HK-2 (cell line): Measurements from ENCODE around the gene ICAM1.
A peak's percentile ranks its signal among the peaks of the same experiment; 100 is the strongest.

Experiments
- DNase-seq: peaks from one replicate; pipeline ENCODE4 v3.0.0-alpha.2; 2018; ENCODE audit not compliant: unreplicated experiment

The ICAM1 gene

DNA sequence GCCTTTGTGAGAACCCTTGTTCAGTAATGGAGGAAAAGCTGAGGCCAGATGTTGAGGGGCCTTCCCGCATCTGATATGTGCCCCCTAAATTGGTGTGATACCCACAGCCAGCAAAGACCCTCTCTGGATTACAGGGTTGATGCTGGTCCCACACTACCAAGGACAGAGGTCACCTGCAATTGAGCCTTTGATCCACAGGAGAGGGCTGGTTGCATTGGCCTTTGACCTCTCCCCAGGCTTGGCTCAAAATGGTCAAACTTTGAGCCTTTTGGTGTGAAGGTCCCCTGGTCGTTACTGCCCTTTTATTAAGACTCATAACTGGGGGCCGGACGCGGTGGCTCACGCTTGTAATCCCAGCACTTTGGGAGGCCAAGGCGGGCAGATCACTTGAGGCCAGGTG, 27.3 kb upstream of the ICAM1 start:
- no peak for DNase-seq

DNA sequence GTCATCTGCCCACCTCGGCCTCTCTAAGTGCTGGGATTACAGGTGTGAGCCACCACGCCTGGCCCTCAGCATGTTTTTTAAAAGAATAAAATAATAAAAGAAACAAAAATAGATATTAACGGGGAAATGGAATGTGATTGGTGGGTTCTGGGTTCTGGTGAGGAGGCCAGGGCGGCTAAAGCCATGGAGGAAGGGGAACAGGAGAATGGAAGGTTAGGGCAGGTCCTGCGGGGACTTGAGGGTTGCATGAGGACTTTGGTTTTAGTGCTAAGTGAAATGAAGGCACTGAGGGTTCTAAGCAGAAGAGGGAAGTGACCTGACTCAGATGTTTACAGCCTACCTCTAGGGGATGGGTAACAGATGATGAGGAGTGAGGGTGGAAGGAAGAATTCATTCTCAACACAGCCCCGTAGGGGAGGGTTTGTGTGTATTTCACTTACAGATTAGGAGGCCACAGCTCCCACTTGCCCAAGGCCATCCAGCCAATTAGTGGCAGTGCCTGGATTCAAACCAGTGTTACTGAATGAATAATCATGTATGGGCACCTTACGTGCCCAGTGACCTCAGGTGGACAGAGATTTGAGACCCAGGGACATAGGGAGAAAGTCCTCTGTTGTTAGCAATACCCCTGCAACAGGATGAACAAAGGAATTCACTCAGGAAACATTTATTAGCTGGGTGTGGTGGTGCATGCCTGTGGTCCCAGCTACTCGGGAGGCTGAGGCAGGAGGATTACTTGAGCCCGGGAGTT, 25.6 kb upstream of the ICAM1 start:
- DNase-seq, result no peak

DNA sequence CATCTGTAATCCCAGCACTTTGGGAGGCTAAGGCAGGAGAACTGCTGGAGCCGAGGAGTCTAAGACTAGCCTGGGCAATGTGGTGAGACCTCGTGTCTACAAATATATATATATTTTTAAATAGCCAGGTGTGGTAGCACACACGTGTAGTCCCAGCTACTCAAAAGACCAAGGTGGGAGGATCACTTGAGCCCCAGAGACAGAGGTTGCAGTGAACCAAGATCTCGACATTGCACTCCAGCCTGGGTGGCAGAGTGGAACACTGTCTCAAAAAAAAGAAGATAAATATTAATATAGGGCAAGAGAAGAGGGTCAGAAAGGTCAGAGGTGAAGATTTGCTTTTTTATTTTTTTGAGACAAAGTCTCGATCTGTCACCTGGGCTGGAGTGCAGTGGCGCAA, 24.4 kb upstream of the ICAM1 start:
- no peak for DNase-seq

DNA sequence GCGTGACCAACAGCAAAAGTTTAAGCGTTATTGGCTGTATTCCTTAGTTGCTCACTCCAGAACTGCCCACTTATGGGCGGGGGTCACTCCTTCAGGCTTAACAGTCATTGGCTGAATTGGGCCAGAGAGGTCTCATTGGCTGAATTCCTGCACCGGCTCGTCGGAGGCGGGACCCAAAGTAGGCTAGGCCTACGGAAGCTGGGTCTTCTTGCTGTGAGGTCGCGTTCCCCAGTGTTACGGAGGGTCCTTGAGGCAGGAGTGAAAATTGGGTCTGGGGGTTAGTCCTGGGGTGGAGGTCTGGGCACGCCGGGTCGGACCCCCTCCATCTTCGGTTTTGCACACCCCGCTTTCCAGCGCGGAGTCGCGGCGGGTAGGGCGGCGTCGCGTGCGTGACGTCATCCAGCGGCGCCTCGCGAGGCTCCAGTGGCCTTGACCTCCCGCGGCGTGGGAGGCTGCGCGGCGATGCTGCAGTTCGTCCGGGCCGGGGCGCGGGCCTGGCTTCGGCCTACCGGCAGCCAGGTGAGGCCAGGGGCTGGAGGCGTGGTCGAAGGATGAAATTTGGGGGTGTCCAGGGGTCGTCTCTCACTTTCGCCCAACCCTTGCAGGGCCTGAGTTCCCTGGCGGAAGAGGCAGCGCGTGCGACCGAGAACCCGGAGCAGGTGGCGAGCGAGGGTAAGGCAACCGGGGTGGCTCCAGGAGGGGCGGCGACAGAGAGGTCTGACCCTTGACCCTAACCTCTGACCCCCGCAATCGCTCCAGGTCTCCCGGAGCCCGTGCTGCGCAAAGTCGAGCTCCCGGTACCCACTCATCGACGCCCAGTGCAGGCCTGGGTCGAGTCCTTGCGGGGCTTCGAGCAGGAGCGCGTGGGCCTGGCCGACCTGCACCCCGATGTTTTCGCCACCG, 18.9 kb upstream of the ICAM1 start, which contains the start of gene MRPL4:
Gene MRPL4 (plus strand): TSS at position 423 of the 903 bp plus-strand sequence. CDS start 40 bp downstream, at position 463.
- DNase-seq, result peak; percentile 93

DNA sequence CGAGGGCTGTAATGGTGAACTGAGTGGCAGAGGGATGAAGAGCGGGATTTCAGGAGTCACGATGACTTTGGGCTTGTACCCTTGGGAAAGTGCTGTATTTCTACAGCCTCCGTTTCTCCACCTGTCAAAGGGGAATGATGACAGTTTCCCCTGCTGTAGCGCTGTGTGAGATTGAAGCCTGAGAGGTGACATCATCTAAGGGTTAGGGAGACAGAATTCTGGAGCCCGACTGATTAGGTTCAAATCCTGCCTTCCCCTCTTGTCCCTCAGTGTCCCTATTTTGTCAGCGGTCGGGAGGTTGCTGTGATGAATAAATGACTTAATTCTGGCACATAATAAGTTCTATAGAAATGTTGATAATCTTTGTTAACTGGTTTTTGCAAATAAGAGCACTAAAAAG, 18.2 kb upstream of the ICAM1 start:
- no peak for DNase-seq

DNA sequence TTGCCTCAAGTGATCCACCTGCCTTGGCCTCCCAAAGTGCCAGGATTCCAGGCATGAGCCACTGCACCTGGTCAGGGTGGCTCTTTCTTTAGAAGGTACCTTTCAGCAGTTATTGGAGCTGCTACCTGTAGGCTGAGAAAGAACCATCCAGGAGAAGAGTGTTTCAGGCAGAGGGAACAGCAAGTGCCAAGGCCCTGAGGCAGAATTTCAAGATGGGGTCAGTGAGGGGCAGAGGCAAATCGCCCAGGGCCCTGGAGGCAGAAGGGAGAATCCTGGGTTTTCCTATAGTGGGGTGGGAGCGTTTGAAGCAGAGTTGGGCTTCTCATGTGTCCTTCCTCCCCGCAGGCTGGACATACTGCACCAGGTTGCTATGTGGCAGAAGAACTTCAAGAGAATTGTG, 16.7 kb upstream of the ICAM1 start:
- DNase-seq, result no peak

DNA sequence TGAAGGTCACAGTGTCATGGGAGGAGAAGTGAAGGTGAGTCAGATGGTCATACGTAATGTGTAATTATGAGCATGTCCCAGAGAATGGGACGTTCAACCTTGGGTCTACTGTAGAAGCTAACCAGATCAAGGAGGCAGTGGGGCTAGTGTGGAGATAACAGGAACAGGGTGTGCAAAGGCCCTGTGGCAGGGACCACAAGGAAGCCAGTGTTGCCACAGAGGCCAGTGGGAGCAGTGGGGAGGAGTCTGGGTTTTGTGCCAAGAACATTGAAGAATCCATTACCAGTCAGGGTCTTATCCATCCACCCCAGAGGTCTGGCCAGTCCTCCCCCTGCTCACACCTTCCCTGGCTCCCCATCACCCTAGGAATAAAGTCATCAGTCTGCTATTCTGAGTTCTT, 15.6 kb upstream of the ICAM1 start:
- DNase-seq, result no peak

DNA sequence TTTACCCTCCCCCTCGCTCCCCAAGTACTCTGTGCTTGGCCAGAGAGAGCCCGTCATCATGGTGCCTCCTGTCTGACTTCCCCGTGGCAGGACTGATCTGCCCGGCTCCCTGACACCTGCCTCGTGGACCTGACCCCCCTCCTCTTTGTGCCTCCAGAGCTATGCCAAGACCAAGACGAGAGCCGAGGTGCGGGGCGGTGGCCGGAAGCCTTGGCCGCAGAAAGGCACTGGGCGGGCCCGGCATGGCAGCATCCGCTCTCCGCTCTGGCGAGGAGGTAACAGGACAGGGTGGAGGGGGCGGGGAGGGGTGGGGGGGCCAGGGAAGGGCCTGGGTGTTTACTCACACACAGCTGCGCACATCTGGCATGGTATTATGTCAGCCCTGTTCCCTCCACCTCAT, 14.4 kb upstream of the ICAM1 start:
- DNase-seq, result no peak

DNA sequence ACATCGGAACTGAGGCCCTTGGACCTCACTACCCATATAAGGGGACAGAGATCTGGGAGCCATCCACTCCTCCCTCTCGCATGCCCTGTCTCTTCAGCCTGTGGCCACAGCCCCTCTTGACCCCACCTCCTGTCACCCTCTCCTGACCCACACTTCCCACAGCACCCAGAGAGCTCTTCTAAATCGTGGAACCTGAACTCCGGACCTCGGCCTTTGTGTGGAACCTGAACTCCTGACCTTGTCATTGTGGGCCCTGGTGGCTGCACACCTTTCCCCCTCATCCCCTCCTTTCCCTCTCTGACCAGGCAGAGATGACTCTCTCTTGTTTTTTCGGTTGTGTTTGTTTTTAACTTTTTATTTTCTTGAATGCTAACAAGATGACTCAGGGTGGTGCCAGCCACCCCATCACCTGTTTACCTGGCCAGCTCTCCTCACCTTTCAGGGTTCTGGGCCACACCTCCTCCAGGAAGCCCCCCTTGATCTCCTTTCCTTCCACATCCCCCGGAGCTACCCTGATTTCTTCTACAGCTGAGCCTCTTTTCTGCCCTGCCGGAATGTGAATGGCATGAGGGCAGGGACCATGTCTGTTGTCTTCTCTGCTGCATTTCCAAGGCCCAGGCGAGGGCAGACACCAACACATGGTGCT, 13.8 kb upstream of the ICAM1 start:
- DNase-seq, result no peak

DNA sequence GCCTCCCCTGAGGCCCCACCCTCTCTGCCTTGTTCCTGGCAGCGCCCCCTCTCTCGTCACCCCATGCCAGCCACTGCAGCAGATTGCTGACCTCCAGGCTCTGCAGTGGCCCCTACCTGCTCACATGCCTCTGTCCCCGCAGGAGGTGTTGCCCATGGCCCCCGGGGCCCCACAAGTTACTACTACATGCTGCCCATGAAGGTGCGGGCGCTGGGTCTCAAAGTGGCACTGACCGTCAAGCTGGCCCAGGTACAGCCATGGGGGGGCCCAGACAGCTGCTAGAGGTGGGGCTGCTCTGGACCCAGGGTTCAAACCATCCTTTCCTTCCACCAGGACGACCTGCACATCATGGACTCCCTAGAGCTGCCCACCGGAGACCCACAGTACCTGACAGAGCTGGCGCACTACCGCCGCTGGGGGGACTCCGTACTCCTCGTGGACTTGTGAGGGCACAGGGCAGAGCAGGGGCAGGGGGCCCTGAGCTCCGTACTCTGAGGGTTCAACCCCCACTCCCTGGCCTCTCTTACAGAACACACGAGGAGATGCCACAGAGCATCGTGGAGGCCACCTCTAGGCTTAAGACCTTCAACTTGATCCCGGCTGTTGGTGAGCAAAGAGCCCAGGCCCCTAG, 12.7 kb upstream of the ICAM1 start:
- DNase-seq, result no peak

DNA sequence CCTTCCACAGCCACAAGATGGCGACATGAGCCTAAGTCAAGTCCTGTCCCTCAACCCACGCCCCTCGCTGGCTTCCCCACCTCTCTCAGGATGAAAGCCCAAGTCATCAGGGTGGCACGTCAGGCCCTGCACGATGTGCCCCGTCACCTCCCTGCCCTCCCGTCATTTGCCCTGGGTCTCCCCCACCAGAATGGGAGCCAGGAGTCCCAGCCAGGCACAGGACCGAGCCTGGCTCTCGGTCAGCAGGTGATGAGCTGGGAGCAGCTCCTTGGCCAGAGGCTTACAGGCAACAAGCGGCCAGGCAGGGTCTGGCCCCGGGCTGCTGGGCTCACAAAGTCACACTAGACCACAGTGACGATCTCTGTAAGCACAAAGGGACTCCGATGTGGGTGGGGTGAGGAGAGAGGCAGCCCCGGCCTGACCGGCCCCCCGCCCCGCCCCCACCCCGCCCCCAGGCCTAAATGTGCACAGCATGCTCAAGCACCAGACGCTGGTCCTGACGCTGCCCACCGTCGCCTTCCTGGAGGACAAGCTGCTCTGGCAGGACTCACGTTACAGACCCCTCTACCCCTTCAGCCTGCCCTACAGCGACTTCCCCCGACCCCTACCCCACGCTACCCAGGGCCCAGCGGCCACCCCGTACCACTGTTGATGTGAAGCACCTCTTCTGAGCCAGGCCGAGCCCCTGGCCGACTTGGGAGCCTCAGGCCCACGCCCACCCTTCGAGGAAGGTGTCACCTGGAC, 11.6 kb upstream of the ICAM1 start:
- peak; percentile 84 for DNase-seq

DNA sequence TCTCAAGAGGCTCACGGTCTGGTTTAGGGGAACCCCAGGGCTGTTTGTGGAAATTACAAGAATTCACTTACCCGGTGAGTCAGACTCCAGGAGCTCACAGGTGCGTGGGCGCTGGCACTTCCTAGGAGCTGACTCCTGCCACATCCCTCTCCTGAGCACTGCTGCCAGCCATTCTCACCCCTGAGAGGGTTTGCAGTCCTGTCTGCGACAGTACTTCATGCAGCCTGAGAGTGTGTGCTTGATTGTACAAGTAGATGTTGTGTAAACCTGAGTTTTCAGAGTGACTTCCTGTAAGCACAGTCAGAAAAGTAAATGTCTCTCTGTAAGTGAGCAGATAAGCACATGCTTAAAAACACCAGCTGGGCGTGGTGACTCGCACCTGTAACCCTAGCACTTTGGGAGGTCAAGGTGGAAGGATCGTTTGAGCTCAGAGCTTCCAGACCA, 10.8 kb upstream of the ICAM1 start:
- DNase-seq, result peak; percentile 69

DNA sequence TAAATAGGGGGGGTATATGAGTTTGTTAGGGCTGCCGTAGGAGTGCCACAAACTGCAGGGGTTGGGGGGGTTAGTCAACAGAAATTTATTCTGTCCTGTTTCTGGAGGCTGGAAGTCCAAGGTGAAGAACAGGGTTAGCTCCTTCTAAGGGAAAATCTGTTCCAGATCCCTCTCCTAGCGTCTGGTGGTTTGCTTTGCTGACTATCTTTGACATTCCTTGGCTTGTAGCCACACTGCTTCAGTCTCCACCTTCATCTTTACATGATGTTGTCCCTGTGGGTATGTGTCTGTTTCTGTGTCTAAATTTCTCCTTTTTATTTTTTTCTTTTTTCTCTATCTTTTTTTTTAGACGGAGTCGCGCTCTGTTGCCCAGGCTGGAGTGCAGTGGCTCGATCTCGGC, 8.1 kb upstream of the ICAM1 start:
- no peak for DNase-seq

DNA sequence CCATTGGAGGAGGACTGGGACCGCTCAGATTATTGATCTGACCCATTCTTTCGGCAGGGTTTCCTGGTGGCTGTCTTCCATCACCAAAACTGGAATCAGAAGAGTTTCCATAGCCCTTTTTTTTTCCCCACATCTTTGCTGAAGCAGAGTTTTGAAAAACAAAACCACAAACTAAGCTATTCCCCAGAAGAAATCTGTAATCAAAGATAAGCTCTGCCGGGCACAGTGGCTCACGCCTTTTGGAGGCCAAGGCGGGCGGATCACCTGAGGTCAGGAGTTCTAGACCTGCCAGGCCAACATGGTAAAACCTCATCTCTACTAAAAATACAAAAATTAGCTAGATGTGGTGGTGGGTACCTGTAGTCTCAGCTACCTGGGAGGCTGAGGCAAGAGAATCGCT, 4.2 kb upstream of the ICAM1 start:
- DNase-seq, result no peak

DNA sequence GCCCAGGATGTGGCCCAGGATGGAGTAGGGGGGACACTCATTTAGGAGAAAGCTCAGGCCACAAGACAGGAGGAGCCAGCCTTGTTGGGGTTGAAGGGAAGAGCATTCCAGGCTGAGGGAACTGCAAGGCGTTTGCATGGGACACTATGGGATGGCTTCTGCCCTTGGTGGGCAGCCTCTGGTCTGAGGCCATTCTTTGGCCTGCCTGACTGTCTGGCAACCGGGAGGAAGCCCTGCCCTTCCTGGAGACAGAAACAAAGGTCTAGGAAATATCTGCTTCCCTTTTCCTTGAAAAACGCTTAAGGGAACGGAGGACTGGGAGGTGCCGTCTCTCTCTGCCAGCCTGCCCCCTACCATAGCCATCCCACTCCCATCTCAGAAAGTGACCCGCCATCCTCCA, 2.8 kb upstream of the ICAM1 start:
- no peak for DNase-seq

DNA sequence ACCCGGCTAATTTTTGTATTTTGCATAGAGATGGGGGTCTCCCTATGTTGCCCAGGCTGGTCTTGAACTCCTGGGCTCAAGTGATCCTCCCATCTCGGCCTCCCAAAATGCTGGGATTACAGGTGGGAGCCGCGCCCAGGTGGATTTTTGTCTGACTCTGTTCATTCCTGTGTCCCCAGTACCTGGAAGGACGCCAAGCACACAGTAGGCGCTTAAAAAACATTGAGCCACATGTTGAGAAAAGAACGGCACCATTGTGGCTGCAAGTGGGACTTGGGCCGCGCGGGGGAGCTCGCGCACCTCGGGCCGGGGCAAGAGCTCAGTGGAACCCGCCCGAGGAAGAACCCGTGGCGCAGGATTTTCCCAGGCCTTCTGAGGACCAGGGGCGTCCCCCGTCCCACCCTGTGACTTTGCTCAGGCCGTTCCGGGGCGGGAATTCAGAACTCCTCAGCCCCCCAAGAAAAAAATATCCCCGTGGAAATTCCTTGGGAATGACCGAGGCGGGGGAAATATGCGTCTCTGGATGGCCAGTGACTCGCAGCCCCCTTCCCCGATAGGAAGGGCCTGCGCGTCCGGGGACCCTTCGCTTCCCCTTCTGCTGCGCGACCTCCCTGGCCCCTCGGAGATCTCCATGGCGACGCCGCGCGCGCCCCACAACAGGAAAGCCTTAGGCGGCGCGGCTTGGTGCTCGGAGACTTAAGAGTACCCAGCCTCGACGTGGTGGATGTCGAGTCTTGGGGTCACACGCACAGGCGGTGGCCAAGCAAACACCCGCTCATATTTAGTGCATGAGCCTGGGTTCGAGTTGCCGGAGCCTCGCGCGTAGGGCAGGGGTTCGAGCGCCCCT, 1.4 kb upstream of the ICAM1 start:
- peak; percentile 83 for DNase-seq

DNA sequence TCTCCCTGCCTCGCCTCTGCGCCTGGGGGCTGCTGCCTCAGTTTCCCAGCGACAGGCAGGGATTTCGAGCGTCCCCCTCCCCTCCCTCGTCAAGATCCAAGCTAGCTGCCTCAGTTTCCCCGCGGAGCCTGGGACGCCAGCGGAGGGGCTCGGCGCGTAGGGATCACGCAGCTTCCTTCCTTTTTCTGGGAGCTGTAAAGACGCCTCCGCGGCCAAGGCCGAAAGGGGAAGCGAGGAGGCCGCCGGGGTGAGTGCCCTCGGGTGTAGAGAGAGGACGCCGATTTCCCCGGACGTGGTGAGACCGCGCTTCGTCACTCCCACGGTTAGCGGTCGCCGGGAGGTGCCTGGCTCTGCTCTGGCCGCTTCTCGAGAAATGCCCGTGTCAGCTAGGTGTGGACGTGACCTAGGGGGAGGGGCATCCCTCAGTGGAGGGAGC, 722 bp upstream of the ICAM1 start:
- DNase-seq, result peak; percentile 79

DNA sequence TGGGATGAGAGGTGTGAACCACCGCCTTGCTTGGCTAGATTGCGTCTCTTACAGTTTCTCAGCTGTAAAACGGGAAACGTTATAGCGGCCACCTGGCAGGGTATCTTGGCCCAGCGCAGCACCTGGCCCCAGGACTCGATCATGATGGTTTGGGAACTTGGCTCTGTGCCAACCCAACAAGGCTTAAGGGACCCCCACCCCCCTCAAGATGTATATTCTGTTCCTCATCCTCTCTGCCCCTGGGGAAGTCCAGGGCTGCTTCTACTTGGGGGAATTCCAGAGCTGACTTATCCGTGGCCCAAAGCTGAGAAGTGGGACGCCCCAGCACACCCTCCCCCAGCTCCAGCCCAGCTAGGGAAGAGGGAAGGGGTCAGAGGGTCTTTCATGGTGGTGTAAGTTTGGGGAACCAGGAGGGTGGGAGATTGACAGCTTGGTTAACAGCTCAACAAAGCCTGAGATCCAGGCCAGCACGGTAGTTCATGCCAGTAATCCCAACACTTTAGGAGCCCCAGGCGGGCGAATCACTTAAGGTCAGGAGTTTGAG, 695 bp downstream of the ICAM1 start:
- peak; percentile 47 for DNase-seq

DNA sequence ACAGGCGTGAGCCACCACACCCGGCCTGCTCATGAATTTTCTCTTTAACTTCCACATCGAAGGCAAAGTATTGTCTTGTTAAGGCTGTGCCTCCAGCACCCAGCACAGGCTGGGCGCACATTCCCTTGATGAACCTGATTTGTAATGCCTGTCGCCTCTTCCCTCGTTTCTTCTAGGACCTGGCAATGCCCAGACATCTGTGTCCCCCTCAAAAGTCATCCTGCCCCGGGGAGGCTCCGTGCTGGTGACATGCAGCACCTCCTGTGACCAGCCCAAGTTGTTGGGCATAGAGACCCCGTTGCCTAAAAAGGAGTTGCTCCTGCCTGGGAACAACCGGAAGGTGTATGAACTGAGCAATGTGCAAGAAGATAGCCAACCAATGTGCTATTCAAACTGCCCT, 3.7 kb downstream of the ICAM1 start:
- DNase-seq, result no peak
